22Rv1 (cell line): ENCODE results near the gene OSM.

Experiments
- CTCF ChIP-seq: fragments of 450-650 bp; IDR thresholded peaks from 2 replicates; pipeline ENCODE4 v1.5.1; 2017; ENCODE audit warnings: mild to moderate bottlenecking
- ZFX ChIP-seq: fragments of 450-650 bp; IDR thresholded peaks from 2 replicates; pipeline ENCODE4 v1.6.1; 2017; ENCODE audit warnings: antibody characterized with exemption, borderline replicate concordance

- TF ChIP-seq CTCF (no peak), ZFX (no peak)
Observed at GRCh38 chr22:30219668-30220278, 46.9 kb downstream of the OSM start.
